NCI-H1105 (cell line): ENCODE measurements around the gene ALKBH4.
"Not testable (repeated sequence)": the region's sequence is repeated elsewhere in the genome, so short reads cannot be mapped to it uniquely, and the experiment has no call there.

Experiments
- DNase-seq: peaks from one replicate; lab custom pipeline; 2025; lab: John Stamatoyannopoulos, UW

The ALKBH4 gene

DNA sequence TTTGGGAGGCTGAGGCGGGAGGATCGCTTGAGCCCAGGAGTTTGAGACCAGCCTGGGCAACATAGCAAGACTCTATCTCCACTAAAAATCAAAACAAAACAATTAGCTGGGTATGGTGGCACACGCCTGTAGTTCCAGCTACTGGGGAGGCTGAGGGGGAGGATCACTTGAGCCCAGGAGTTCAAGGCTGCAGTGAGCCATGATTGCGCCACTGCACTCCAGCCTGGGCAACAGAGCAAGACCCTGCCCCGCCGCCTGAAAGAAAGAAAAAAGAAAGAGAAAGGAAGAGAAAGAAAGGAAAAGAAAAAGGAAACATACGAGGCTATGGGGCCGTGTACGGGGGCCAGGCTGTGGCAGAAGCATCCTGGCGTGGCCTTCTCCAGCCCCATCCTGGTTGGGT, 9.7 kb downstream of the ALKBH4 start:
- not testable (repeated sequence) for DNase-seq

DNA sequence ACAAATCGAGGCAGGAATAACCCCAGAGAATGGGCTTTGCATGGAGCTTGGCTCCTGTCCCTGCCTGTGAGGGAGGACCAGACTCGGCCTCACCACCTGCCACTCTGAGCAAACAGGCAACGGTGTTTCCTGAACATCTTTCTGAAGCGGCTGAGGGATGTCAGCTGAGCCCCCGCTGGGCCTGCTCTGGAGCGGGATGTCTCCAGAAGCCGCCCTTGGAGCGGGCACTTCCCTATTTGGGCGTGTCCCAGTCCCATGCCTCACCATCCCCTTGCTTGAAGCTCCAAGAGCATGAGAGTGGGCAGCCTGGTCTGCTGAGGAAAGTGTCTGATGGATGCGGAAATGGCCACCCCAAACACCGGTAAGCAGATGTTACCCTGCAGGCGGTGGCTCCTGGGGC, 10.2 kb downstream of the ALKBH4 start:
- DNase-seq: no peak

DNA sequence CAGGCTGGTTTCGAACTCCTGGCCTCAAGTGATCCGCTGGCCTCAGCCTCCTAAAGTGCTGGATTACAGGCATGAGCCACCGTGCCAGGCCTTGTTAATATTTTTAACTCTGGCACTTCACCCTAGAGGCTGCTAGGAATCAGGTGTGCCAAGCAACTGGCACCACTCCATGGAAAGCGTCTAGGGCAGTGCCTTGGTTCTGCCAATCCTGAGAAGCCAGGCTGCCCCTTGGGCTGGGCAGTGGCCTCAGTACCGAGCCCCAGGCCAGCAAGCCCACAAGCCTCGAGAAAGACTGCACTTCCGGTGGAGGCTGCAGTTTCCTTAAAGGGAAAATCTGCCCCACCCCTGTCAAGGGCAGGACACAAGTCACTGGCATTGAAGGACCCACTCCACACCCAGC, 11.3 kb downstream of the ALKBH4 start:
- no peak for DNase-seq

DNA sequence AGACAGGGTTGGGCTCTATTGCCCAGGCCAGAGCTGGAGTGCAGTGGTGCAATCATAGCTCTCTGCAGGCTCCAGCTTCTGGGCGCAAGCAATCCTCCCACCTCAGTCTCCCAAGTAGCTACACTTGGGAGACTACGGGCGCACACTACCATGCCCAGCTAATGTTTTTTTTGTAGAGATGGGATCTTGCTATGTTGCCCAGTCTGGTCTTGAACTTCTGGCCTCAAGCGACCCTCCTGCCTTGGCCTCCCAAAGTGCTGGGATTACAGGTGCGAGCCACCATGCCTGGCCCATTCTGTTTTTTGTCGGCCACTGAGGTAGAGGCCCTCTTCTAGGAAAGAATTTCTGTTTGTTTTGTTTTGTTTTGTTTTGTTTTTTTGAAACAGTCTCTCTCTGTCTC, 12.2 kb downstream of the ALKBH4 start:
- no peak for DNase-seq

DNA sequence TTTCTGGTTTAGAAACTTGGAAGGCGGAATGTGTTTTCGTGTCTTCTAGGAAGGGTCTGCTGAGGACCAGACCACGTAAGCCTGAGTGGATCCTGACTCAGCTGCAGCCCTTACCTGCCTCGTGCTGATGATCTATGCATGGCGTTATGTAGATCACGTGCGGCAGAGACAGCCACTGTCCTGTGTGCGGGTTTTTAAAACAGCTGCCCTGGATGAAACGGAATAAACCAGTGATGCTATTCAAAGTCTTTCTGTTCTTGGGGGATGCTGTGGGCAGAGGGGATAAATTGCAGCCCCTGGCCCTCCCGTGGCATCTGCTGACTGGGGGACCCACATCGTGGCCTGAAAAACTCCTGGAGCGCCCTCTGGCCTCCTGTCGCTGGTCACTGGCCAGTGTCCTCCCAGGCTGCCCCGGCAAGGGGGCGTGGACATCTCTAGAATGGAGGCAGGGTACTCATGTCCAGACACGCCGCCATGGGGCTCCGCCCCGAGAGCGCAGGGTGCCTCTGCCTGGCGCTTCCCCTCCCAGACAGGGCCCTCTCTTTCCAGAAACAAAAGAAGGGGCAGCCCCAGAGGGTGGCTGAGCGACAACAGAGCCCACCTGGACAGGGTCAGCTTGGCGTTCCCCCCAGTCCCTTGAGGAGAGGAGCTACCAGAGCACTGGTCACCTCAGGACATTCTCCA, 13.2 kb downstream of the ALKBH4 start:
- DNase-seq: peak; percentile 53

DNA sequence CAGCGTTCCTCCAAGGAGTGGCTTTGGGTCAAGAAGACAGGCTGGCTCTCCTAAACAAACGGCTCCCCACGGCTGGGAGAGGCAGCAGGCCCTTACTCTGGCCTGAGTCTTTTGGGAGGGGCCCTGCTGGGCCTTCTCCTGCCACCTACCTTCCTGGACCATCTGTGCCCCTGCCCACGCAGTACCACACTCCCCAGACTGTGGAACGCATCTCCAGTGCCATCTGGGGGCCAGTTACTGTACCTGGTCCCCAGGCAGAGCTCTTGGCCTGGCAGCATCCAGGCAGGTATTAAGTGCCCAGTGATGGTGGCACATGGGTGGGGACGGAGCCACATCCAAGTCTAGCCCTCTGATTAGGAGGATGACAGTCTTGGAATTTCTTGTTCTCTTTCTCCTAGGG, 14.4 kb downstream of the ALKBH4 start:
- no peak for DNase-seq

DNA sequence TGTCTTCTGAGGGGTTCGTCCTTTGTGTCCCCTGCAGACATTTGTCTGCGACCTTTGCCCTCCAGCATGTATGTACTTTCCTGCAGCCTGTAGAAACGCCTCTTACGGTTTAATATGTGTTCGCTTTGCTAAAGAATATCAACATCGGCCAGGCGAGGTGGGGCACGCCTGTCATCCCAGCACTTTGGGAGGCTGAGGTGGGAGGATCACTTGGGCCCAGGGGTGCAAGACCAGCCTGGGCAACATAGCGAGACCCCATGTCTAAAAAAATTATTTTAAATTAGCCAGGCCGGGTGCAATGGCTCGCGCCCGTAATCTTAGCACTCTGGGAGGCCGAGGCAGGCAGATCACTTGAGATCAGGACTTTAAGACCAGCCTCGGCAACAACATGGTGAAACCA, 15.5 kb downstream of the ALKBH4 start:
- DNase-seq: no peak

DNA sequence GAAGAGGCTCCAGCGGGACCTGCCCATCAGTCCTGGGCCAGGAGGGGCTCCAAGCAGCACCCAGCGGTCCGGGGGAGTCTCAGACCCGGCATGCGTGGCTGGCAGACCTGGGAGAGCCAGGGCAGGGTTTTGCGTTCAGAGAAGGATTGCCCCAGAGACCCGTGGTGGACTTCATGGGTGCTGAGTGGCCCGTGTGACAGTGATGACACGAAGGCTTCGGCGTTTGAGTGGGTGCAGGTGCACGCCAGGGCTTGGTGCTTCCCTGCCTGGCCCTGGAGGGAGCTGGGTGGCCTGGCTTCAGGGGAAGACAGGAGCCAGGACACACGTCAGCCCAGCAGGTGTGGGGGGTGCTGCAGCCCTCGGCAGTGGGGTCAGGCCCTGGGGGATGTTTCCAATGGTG, 17.4 kb downstream of the ALKBH4 start:
- no peak for DNase-seq

DNA sequence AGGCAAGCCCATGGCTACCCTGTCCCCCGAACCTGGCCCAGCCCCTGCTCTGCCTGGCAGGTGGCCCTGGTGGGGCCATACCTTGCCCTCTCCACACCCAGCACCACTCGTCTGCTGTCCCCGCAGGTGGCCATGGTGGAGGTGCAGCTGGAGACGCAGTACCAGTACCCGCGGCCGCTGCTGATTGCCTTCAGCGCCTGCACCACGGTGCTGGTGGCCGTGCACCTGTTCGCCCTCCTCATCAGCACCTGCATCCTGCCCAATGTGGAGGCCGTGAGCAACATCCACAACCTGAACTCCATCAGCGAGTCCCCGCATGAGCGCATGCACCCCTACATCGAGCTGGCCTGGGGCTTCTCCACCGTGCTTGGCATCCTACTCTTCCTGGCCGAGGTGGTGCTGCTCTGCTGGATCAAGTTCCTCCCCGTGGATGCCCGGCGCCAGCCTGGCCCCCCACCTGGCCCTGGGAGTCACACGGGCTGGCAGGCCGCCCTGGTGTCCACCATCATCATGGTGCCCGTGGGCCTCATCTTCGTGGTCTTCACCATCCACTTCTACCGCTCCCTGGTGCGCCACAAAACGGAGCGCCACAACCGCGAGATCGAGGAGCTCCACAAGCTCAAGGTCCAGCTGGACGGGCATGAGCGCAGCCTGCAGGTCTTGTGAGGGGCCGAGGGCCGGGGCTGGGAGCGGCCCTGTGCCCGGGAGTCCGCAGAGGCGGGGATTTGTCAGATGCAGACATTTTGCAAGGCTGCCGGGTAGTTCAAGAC, 18.1 kb downstream of the ALKBH4 start:
- DNase-seq: no peak

DNA sequence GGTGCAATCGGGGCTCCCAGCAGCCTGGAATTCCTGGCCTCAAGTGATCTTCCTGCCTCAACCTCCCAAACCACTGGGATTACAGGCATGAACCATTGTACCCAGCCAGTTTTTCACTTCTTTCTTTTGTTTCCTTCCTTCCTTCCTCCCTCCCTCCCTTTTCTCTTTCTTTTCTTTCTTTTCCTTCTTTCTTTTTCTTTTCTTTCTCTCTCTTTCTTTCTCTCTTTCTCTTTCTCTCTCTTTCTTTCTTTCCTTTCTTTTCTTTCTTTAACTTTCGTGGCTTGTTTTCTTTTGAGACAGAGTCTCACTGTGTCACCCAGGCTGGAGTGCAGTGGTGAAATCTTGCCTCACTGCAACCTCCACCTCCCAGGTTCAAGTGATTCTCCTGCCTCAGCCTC, 19.0 kb downstream of the ALKBH4 start:
- DNase-seq: no peak

DNA sequence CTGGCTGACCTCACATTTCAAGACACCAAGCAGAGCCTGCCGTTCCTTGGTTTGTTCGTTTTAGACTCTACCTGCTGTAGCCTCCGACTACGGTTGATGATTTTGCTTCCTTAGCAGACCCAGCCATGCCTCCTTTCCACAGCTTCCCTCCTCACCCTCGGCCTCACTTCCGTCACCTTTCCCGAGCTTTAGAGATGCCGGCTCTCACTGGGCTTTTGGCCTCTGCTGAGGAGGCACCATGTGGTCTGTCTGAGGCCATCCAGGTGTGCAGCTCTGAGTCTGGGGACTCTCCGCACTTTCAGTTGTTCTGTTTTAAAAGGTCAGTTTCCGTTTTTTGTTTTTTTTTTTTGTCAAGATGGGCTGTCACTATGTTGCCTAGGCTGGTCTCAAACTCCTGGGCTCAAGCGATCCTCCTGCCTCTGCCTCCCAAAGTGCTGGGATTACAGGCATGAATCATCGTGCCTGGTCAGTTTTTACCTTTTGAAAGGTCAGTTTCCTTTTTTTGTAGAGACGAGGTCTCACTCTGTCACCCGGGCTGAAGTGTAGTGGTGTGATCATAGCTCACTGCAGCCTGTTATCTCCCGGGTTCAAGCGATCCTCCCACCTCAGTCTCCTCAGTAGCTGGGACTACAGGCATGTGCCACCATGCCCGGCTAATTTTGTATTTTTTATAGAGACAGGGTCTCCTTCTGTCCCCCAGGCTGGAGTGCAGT, 19.5 kb downstream of the ALKBH4 start:
- DNase-seq: no peak

DNA sequence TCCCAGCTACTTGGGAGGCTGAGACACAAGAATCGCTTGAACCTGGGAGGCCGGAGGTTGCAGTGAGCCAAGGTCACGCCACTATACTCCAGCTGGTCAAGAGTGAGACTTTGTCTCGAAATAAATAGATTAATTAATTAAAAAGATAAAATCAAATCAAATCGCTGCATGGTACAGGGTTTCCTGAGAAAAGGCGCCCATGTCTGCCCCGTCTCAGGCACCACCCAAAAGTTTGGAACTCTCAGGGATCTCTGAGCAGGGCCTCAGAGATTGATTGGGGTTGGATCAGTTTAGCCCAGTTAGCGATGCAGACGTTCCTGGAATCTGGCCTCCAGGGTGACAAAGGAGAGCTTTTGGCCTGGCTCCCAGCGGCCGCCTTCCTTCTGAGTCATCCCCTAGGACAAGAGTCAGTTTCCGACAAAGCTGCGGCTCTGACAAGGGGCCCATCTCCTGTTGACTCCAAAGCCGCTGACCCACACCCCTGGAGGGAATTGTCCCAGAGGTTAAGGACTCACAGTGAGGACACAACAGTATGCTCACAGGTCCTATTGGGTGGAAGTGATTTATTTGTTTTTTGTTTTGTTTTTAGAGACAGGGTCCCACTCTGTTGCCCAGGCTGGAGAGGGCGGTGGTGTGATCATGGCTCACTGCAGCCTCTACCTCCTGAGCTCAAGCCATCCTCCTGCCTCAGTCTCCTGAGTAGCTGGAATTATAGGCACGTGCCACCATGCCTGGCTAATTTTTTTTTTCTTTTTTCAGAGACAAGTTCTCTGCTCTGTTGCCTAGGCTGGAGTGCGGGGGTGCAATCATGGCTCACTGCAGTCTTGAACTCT, 24.5 kb downstream of the ALKBH4 start:
- no peak for DNase-seq

DNA sequence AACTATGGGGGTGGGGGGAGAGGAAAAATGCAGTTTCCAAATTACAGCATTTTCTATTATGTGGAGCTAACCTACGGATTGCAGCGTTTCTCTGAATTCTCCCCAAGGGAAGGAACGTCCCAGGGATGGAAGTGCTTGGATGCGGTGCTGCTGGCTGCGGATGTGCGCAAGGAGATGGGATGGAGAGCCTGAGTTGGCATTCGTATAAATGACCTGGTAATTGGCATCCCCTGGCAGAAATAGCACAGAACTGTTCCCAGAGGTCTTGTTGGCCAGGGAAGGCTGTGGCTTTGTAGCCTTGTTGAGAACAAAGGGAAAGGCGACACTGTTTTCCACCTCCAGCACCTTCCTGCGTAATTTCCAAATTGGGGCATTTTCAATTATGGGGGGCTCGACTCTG, 28.5 kb downstream of the ALKBH4 start:
- DNase-seq: no peak

DNA sequence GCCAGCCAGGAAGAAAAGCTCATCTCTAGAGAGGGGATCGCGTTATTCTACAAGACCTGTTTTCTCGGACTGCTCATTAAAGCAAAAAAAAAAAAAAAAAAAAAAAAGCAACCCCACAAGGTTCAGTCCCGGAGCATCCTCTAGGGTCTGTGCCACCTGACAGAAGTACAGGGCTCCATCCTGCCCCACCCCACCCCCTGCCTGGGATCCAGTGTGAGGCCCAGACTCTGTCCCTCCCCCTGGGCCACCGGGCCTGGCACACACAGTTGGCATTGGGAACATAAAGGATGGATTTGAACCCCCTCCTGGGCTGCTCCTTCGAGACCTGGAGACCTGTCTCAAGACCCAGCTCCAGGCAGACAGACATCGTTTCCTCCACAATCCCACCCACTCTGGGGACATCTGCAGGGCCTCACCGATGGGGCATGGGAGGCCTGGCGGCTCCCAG, 30.6 kb downstream of the ALKBH4 start:
- no peak for DNase-seq

DNA sequence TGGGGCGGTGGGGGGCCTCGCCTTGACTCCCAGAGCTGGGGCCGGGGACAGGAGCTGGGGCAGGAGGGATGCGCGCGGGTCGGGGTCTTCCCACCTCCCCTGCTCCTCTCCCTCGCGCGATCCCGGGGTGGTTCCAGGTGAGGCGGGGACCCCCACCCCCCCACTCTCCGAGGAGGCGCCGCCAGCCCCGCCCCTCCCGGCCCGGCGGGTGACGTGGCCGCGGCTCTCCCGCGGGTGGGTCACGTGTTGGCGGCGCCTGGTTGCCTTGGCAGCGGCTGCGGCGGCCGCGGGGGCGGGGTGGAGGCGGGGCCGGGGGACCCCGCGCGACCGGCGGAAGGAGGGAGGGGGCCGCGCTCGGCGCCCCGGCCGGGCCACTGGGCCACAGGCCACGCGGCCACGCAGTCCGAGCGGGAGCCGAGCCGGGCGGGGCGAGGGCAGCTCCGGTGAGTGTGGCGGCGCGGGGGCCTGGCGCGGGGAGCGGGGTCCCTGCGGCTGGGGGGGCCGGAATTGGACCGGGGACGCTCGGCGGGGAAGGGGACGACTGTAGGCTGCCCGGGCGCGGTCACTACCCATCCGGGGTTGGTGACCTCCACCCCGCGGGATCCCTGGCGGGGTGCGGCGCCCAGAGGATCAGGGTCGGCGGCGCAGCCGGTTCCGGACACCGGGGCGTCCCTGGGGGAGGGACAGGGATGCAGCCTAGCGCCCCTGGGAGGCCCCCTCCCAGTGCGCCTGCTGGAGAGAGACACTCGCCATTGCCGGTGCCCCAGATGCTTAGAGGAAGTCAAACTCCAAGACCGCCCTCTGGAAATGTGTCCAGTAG, 31.2 kb downstream of the ALKBH4 start, which contains the start of gene ORAI2:
ORAI2 (plus strand) TSS at position 357 of the 820 bp plus-strand sequence. CDS start 5,382 bp downstream, outside the sequence.
- peak; percentile 66 for DNase-seq

DNA sequence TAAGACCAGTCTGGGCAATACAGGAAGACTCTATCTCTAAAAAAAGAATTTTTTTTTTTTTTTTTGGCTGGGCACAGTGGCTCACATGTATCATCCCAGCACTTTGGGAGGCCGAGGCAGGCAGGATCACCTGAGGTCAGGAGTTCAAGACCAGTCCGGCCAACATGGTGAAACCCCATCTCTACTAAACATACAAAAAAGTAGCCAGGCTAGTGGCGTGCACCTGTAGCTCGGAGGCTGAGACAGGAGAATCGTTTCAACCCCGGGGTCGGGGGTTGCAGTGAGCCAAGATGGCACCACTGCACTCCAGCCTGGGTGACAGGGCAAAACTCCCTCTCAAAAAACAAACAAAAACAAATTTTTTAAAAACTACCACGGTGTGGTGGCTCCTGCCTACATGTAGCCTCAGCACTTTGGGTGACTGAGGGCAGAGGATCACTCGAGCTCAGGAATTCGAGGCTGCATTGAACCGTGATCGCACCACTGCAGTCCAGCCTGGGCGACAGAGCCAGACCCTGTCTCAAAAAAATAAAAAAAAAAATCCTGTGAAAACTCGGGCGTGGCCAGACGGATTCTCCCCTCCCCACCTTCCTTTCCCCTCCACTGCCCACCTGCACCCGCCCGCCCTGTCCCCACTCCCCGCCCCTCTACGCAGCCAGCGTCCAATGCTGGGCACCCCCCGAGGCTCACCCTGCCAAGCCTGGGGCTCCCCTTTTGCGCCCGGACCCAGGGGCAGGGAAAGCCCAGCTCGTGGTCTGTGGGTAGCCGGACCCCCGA, 32.0 kb downstream of the ALKBH4 start:
- DNase-seq: no peak

DNA sequence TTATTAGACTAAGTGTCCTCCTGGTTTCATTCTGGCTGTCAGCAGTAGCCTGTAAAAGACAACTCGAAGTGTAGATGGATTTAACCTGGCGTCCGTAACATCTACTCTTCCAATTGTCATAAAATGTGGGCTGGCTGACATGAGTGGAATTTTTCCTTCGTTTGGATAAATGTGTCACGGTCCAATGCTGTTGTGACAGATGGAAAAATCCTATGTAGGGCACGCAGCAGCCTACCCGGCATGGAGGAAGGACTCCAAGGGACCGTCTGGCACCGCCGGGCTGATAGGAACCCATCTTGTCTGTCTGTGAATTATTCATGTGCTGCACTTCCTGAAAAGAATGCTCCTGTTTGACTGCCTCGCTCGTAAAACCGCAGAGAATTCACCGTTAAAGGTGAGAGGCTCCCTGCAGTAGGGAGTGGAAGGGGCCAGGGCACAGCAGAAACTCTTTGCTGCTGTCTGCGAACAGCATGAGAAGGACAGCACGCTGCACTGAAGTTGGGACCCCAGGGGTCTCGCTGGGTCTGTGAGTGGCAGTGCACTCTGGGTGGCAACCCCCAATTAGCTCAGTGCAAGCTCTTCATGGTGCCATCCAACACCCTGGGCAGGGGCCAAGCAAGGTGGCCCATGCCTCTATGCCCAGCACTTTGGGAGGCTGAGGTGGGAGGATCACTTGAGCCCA, 32.9 kb downstream of the ALKBH4 start:
- no peak for DNase-seq

DNA sequence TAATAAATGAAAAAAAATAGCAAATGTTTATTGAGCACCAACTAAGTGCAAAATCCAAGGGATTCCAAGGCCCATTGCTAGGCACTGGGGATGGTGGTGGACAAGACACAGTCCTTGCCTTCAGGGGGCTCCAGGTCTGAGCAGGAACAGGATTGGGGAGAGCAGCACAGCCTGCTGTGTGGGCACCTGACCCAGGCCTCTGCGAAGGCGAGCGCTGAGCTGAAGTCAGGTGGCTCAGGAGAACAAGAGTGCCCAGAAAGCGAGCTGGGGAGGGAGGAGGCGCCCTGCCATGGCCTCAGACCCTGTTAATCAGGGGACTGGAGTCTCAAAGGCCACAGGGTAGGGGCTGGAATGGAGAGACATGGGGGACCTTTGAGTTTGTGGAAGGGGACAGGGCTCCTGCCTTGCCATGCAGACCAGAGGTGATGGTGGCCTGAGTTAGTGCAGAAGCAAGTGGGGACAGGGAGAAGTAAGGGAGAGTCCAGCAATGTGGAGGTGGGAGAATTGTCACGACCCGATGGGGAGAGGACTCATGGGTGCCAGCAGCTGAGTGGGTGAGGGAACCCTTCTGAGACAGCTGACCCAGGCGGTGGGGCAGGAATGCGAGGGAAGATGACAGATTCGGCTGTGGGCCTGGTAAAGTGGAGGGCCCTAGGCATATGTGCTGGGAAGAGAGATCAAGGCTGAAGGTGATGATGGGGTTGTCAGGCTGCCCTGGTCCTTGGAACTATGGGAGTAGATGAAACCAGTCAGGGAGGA, 35.3 kb downstream of the ALKBH4 start:
- no peak for DNase-seq

DNA sequence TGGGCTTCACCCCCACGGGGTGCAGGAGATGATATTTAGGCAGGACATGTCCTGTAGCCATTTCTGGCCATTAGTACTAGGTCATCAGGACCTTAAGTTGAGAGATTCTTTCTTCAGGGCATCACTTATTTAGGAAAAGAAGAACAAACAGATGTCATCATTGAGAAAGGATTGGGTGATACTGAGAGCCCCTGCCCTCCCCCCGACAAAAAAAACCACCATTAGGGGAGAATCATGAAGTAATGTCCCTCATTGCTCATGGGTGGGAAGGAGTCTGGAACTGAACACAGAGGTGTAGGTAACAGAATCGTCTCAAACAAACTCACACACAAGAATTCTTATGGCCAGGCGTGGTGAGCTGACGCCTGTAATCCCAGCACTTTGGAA, 37.7 kb downstream of the ALKBH4 start:
- DNase-seq: no peak
